HG03196 (cell line): ENCODE results near the gene FDXR.

ENCODE experiments used
- ATAC-seq: cut with Tn5 transposase; IDR thresholded peaks from one replicate; pipeline ENCODE4 v1.9.1; 2021; ENCODE audit not compliant: unreplicated experiment

The FDXR gene

DNA sequence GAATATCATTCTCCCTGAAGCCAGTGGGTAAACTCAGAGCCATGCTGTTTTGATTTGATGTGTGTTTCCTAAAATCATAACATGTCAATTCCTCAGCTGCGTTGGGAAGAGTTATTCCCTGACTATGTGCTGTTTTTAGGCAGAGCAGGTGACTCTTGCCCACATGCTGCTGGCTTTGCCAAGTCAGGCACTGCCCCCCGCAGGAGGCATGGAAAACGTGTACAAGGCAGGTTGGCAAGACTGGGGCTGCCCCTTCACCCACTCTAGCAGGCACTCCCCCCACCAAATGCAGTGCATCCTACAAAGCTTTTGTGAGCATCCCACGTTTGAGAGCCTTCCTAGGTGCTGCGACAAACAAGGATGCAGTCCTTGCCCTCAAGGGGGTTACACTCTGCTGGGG is 58.3 kb downstream of the FDXR start:
- ATAC-seq, result no peak
